HG03432 (cell line): ENCODE data around the gene SMG6.
"Not testable (repeated sequence)": the region's sequence is repeated elsewhere in the genome, so short reads cannot be mapped to it uniquely, and the experiment has no call there.

Source experiments
- ATAC-seq: cut with Tn5 transposase; IDR thresholded peaks from one replicate; pipeline ENCODE4 v1.9.1; 2021; ENCODE audit warnings: mild to moderate bottlenecking, moderate library complexity; ENCODE audit not compliant: unreplicated experiment

The SMG6 gene

DNA sequence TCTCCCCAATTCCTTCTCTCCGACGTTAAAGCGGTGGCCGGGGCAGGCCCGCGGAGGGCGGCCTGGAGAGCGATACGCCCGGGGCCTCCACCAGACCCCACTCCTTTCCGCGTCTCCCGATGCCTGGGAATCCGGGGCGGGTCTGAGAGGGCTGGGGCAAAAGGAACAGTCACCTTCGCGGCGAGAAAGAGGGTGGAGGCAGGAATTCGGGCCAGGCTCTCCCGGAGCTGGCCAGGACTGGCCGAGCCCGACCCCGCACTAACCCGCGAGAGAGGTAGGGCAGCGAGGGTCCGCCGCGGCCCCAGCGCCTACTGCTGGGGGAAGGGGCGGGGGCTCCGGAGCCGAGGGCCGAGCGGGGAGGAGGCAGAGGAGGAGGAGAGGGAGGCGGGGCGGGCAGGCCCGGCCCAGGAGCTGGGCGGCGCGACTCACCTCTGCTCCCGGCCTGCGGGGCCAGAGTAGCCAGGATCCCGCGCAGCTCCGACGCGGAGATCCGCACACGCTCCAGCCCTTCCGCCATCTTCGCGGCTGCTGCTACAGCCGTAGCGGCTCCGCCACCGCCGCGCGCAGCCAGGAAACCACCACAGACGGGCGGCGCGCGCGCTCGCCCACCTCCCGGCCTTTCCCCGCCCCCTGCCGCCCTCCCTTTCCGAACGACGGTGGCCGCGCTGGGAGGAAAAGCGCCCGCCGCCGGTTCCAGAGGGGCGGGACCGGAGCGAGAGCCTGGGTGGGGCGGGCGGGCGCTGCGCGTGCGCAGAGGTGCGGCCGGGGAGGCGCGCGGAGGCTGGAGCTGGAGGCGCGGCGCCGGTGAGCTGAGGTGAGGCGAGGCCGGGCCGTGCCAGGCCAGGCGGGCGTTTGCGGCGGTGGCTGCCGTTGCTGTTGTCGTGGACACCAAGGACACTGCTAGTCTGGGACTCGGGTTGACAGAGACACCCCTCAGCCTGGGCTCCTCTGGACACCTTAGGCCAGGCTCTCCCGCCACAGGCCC lies at the start of gene SMG6, which contains the start of gene SRR:
SMG6 (minus strand) TSS at position 582 of the 985 bp plus-strand sequence; CDS start at position 517, 65 bp downstream.
SRR (plus strand) TSS at position 747 of the 985 bp plus-strand sequence. CDS start 11,611 bp downstream, outside the sequence.
- peak; percentile 80 for ATAC-seq

DNA sequence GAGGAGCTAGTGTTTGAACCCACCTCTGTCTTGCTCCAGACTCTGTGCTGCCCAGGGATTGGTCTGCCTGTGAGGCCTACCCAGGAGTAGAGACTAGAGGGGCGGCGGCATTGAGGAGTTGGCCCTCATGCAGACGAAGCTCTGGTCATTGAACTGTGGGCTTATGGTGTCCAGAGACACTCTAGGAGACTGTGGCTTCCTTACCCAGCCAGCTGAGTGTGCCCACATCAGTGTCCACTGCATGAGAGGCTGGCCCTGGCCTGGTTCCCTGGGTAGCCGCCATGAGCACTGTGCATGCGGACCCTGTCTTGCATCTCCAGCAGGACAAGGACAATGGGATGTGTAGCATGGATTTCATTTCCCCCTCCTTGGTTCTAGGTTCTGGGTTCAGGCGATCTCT lies 47.7 kb upstream of the SMG6 start:
- ATAC-seq, result no peak

DNA sequence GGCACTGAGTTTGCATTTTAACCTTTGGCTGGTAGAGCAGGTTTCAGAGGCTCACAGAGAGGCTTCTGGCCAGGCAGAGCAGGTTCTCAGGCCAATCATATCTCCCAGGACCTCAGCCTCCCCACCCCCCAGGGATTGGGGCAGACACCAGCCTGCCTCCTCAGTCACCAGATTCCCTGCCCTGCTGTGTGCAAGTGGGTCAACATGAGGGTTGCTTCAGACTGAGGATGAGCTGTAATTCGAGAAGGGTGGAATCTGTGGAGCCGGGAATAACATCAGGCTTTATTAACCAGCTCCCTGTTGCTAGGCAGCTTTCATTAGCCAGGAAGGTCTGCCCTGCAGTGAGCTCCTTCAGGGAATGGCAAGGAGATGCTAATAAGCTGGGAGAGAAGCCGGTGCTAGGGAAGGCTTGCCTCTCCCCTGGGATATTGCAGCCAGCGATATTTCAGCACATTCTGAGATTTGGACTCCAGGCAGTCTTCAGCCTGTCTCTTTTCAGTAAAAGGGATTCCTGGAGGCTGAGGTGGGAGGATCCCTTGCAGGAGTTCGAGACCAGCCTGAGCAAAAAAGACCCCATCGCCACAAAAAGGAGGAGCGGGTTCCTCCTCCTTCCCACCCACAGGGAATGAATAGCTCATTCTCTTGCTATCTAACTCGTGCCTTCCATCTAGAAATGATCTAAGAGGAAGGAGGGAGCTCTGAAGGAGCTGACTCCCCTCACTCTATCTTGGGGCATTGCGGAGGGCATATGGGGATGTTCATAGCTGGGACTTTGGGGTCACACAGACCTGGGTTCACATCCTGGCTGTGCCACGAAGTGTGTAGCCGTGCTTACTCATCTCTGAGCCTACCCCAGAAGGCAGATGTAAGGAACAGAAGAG lies 44.5 kb upstream of the SMG6 start:
- no peak for ATAC-seq

DNA sequence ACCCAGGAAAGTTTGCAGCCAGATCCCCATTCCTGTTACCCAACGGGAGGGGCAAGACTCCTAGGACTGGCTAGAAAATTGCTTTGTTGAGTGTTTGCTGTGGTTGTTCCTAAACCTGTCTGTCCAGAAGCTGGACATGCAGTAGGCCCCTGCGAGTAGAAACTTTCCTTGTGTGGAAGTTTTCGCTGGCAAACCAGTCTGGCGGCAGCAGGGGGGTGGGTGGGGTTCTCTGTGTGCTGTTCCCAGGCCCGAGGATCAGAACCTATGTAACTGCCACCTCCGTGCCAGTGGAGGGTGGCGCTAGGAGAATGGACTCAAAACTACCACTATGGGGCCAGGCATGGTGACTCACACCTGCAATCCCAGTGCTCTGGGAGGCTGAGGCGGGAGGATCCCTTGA lies 42.9 kb upstream of the SMG6 start:
- no peak for ATAC-seq

DNA sequence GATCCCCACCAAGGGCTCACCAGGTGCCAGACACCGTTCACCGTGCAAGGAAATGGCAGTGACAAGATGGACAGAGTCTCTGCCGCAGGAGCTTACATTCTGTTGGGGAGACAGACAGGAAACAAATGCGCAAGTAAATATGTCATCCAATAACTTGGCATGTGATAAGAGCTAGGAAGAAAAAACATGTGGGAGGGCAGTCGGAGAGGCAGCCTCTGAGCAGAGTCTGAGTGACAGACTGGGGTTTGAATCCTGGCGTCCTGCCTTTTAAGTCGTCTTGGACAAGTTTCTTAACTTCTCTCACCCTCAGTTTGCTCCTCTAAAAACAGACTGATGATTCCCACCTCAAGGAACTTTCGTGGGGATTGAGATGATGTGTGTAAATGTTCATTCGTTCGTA lies 40.9 kb upstream of the SMG6 start:
- ATAC-seq, result no peak

DNA sequence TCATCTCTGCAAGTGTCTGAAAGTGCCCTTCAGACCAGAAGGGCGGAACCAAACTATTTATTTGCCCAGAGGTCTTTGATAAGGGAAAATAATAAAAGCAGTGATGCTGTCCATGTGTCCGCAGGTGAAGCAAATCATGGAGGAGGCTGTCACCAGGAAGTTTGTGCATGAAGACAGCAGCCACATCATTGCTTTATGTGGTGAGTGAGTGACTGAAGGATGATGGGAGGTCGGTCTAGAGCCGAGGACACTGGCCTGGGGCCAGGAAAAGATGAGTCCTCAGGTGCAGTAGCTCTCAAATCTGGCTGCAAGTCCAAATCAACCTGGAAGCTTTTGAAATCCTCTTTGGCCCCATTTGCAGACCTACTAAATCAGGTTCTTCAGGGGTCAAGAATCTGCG lies 39.8 kb upstream of the SMG6 start:
- ATAC-seq, result no peak

DNA sequence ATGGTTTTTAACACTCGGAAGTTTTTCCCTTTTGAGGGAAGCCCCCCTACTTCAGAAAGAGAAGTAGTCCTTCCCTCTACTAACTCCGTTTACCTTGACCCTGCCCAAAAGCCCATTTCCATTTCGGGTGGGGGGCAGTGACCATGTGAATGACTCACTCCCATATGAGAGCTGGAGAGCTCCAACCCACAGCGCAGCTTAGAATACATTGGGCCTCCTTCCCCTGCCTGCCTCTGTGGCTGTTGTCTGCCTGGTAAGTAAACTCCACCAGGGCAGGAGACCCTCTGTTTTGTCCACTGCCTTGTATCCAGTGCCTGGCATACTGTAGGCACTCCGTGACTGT lies 34.7 kb upstream of the SMG6 start:
- ATAC-seq, result no peak

DNA sequence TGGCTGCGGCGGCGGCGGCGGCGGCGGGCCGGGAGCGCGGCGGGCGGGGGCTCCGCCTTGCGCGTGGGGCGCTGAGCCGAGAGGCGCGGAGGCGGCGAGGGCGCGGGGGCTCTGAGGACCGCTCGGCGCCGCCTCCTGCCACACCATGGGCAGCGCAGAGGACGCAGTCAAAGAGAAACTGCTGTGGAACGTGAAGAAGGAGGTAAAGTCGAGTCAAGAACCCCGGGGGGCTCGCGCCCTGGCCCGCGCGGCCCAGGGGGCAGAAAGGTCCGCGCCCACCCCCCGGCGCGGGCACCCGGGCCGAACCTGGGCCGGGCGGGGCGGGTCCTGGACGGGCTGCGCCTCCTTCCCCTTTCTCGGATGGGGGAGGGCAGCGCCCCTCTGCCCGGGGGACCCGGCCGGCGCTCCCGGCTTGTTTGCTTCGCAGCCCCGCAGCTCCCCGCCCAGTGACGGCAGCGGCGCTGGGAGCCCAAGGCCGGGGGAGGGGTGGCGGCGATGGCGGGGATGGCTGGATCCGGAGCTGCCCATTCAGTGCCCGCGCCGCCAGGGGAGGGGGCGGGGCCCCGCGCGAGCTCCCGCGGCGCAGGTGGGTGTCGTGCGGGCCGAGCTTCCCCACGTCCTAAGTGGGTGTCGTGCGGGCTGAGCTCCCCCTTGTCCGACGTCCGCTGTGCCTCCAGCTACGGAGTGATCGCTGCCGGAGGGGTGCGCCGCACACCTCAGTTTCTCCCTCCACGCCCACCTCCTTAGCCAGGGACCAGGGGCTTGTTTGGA lies 34.1 kb upstream of the SMG6 start:
- ATAC-seq, result peak; percentile 24

DNA sequence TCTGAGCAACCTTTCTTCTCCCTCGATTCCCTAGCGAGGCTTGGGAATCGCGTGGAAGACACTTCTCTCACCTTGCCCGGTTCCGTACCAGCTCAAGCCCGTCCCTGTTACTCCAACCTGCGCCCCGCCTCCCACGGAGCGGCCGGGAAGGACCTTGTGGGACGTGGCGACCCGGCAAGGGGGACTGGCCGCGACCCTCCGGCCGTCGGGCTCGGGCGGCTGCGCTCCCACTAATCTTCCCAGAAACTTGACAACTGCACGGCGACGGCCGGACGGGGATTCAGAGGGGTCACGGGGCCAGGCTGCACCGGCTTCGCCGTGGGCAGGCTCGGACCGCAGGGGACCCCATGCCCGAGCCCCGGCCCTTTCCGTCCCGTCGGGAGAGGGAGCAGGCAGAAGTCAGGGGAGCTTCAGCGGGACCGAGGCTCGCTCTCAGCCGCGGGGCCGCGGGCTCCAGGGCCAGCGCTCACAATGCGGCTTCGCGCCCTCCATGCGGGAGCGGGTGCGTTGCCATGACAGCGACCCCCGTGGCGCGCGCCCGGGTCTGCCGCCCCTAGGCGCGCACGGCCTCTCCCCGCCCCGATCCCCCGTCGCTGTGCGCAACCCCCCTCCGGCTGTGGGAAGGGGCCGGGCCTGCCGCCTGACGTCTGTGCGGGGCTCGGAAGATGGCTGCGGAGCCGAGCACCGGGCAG lies 33.4 kb upstream of the SMG6 start, which contains the start of gene SGSM2:
SGSM2 (plus strand) TSS at position 650 of the 692 bp plus-strand sequence. CDS start 188 bp downstream, outside the sequence.
- ATAC-seq, result peak; percentile 42

DNA sequence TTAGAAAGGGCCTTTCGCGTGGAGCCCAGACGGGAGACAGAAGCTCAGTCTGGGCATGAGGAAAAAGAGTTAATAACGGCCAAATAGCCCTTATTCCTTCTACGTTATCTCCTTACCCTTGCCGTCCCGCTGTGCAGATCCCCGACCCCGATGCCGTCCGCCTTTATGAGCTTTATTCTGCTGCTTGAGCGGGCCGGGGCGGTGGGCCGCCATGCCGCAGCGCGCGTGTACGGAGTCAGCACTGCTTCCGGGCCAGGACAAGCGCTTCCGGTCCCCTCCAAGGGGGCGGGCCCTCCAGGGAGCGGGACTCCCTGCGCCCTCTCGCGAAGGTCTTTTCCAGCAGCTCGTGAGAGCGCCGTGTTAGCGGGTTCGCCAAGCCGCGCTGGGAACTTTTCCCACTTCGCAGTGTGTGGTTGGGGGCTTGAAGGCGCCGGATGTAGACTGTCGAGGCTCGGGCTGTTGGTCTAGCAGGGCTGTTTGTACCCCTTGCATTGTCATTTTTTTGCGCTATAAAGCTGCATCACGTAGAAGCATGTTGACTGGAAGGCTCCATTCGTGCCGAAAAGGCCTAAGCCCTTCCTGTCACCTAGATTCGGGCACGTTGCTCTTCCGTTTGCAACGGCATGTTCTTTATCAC lies 32.7 kb upstream of the SMG6 start, which contains the start of gene TSR1:
TSR1 (minus strand) TSS at position 243 of the 637 bp plus-strand sequence; CDS start at position 213, 30 bp downstream.
- peak; percentile 76 for ATAC-seq

DNA sequence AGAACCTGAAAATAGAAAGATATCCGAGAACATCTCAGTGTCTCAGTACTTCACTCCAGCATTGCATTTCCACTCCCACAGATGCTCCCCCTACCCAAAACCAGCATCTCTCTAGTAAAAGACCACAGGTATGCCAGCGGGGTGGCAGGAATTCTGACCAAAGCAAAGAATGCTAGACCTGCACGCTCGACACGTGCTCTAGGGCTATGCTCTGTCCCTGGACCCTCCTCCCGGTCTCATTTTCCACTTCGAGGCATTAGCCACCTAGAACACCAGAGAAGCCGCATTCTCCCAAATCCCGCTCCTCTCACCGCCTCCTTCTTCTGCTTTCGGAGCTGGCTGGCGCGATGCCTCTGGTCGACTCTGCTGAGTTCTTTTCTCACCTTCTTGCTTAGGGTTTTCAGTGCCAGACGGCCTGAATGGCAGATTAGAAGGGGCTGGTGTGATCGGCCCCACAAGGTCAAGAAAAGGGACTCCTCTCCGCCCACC lies 32.2 kb upstream of the SMG6 start:
- no peak for ATAC-seq

DNA sequence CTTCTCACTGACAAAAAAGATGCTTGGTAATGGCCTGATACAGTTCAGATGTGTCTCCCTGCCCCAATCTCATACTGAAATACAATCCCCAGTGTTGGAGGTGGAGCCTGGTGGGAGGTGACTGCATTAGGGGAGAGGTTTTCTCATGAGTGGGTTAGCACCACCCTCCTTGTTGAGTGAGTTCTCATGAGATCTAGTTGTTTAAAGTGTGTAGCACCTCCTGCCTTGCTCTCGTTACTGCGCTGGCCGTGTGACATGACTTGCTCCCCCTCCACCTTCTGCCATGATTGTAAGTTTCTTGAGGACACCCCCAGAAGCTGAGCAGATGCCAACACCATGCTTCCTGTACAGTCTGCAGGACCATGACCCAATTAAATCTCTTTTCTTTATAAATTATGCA lies 27.7 kb upstream of the SMG6 start:
- ATAC-seq, result no peak

DNA sequence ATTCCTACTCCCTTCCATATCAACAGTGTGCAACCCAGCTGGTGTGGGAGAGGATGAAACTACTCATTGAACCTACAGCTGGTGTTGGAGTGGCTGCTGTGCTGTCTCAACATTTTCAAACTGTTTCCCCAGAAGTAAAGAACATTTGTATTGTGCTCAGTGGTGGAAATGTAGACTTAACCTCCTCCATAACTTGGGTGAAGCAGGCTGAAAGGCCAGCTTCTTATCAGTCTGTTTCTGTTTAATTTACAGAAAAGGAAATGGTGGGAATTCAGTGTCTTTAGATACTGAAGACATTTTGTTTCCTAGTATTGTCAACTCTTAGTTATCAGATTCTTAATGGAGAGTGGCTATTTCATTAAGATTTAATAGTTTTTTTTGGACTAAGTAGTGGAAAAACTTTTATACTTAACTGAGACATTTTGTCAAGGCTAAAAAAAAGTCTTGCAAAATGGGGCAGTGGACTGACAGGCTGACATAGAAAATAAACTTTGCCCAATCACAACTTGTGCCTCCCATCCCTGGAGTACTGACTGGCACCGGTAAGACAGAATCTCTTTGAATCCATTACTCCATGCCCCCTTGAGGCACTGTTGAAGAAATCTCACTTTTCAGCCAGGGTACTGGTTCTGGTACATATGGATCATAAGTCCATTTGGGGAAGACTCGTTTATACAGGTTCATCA lies 20.2 kb upstream of the SMG6 start:
- no peak for ATAC-seq

DNA sequence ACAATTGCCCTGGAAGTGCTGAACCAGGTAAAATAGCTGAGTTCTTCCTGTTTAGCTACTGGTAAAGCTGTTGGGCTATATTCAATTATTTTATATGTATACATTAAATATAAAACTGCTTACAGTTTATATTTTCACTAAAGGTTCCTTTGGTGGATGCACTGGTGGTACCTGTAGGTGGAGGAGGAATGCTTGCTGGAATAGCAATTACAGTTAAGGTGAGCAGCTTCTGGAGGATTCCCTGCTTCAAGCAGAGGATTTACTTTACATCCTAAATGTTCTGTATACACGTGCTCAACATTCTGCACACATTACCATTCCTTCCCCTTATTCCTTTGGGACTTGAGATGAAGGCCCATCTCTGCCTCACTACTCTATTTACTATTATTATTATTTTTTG lies 17.8 kb upstream of the SMG6 start:
- no peak for ATAC-seq

DNA sequence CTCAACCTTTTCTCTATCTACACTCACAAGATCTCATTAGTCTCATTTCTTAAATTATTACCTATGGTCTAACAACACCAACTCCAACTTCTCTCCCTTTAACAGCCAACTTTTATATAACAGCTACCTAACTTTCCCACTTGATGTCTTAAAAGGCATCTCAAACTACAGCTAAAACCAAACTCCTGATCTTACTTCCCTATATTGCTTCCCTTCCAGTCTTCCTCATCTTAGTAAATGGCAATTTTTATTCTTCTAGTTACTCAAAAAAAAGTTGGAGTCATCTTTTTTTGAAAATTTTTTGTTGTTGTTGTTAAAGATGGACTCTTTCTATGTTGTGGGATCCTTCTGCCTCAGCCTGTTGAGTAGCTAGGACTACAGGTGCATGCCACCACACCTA lies 15.5 kb upstream of the SMG6 start:
- ATAC-seq, result no peak

DNA sequence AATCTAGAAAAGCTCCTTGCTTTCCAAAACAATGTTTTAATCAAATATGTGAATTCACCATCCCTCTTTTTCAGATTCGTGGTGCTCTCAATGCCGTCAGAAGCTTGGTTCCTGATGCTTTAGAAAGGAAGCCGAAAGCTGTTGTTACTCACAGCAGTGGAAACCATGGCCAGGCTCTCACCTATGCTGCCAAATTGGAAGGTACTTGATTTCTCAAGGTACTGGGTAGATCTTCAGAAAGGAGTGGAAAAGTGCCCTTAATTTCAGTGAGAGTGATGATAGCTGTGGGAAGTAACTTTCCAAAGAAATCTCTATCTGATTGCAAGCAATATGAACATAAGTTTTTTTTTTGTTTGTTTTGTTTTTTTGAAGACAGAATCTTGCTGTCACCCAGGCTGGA lies 14.2 kb upstream of the SMG6 start:
- no peak for ATAC-seq

DNA sequence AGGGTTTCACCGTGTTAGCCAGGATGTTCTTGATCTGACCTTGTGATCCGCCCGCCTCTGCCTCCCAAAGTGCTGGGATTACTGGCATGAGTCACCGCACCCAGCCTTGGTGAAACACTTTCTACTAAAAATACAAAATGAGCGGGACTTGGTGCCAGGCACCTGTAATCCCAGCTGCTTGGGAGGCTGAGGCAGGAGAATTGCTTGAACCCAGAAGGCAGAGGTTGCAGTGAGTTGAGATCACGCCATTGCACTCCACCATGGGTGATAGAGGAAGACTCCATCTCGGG lies 13.3 kb upstream of the SMG6 start:
- not testable (repeated sequence) for ATAC-seq

DNA sequence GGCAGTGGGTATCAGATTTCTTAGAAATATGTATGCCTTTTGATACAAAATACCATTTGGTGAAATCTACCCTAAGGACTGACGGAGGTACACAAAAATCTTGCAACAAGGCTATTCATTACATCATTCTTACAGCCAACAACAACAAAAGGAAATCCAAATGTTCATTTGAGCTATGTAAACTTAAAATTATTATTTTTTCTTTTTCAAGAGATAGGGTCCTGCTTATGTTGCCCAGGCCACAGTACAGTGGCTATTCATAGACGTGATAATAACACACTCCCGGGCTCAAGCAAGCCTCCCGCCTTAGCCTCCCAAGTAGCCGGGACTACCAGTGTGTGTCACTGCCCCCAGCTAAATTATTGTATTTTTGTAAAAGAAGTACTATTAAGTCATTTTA lies 9.2 kb upstream of the SMG6 start:
- no peak for ATAC-seq
